Gastroesophageal sphincter (tissue), 4 donors: ENCODE data around the gene C1orf198. TPM values are rescaled to one million over a fixed set of nuclear protein-coding genes. Genes with fewer than 3 reads are reported as not detected.

ENCODE experiments used
- ATAC-seq: fragments of 150-250 bp; one replicate; pipeline ENCODE4 v1.9.1; 2016; ENCODE audit warnings: mild to moderate bottlenecking, moderate library complexity
- H3K27ac ChIP-seq, 4 donors: fragments of 200-600 bp; sonication (generic) in 3 of 4; 1 replicate in 3 of 4; 2 replicates in 1 of 4; pipeline ENCODE4 v1.5.1; 2016 to 2019
- H3K27me3 ChIP-seq: fragments of 200-600 bp; sonication (generic); one replicate; pipeline ENCODE4 v1.5.1; 2019
- H3K36me3 ChIP-seq, 2 donors: fragments of 200-600 bp; sonication (generic); one replicate each; pipeline ENCODE4 v1.5.1; 2019; ENCODE audit warnings: control low read depth in 1 of 2
- H3K4me1 ChIP-seq, 3 donors: fragments of 200-600 bp; sonication (generic); 1 replicate in 2 of 3; 2 replicates in 1 of 3; pipeline ENCODE4 v1.5.1; 2016 to 2019; ENCODE audit warnings: control low read depth in 2 of 3
- H3K4me3 ChIP-seq, 2 donors: fragments of 200-600 bp; sonication (generic); one replicate each; pipeline ENCODE4 v1.5.1; 2019; ENCODE audit warnings: mild to moderate bottlenecking in 1 of 2, moderate library complexity in 1 of 2
- H3K9me3 ChIP-seq, 3 donors: fragments of 200-600 bp; sonication (generic); one replicate each; pipeline ENCODE4 v1.5.1; 2017 to 2019; ENCODE audit warnings: control low read depth in 2 of 3
- CTCF ChIP-seq, 4 experiments: fragments of 200-600 bp in 2 of 4; fragments of 450-650 bp in 2 of 4; sonication (generic) in 1 of 4; IDR thresholded peaks; one replicate each; pipeline ENCODE4 v1.5.1; 2017 to 2019; ENCODE audit warnings: antibody characterized with exemption in 4 of 4, mild to moderate bottlenecking in 2 of 4, moderate library complexity in 2 of 4
- EP300 ChIP-seq: sonication (generic); formaldehyde crosslinking; IDR thresholded peaks from one replicate; pipeline ENCODE4 v1.6.1; 2017; ENCODE audit warnings: antibody characterized with exemption, mild to moderate bottlenecking
- POLR2A ChIP-seq, 2 donors: fragments of 450-650 bp; IDR thresholded peaks; one replicate each; pipeline ENCODE4 v1.6.1; 2017; ENCODE audit warnings: antibody characterized with exemption in 2 of 2, mild to moderate bottlenecking in 2 of 2, moderate library complexity in 1 of 2
- POLR2AphosphoS5 ChIP-seq: sonication (generic); formaldehyde crosslinking; IDR thresholded peaks from one replicate; pipeline ENCODE4 v1.6.1; 2017; ENCODE audit warnings: antibody characterized with exemption
- WGBS, 2 donors: methylation state at CpG; one replicate each; pipeline ENCODE4 v1.1.5; 2018; ENCODE audit warnings: low coverage in 1 of 2; 5-methylcytosine and 5-hydroxymethylcytosine counted together
- total RNA-seq, 4 donors: library from RNA; depleted of rRNA; stranded (reverse); fragments of >200 nt; gene quantifications; one replicate each; pipeline ENCODE4 v1.1.0, GENCODE V29; 2016

C1orf198 gene
- total RNA-seq, 4 donors from 2014 or later, result 115 to 219 (median 172) TPM

DNA sequence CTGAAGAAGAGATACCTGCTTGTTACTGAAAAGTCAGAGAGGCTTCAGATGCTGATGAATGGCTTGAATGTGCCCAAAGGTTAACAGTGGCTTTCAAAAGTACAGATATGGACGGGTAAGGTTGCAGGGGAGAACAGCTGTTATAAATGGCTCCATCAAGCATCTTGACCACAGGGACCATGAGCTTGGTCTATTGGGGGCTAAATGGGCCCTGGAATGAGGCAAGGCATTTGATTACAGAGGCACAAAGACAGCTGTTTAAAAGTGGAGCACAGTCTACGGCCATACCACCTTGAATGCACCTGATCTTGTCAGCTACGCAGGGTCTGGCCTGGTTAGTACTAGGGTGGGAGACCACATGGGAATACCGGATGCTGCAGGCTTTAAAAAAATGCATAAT, 48.3 kb downstream of the C1orf198 start:
- Histone ChIP-seq H3K4me3 (no peak overlapping the region), H3K36me3 (no peaks in the 10 kb centered on the region), H3K9me3 (no peaks in the 10 kb centered on the region), H3K4me1 (peaks cover 0 to 34% (median 13%) of the 10 kb centered on the region in 3 donors), H3K27me3 (no peaks in the 10 kb centered on the region), H3K27ac (no peak overlapping the region)
- TF ChIP-seq POLR2AphosphoS5 (no peak), EP300 (no peak), POLR2A (IDR thresholded peaks at IDR 0.05) (no peak), CTCF (IDR thresholded peaks at IDR 0.05) (no peak)
- ATAC-seq, result no peak
- 88 to 100% methylated on average over 1 to 4 of the region's 4 CpGs for WGBS, 2 donors

- peaks cover 0 to 23% (median 4%) of the 10 kb centered on the region in 3 donors for H3K4me1 ChIP-seq
- no peaks in the 10 kb centered on the region for H3K27me3 ChIP-seq
- no peak overlapping the region for H3K27ac ChIP-seq
- no peaks in the 10 kb centered on the region for H3K9me3 ChIP-seq
- 82 to 98% methylated on average over 2 to 6 of the region's 6 CpGs for WGBS, 2 donors
- no peak for ATAC-seq
- H3K36me3 ChIP-seq, result no peaks in the 10 kb centered on the region
- TF ChIP-seq POLR2AphosphoS5 (no peak), POLR2A (IDR thresholded peaks at IDR 0.05) (no peak), CTCF (IDR thresholded peaks at IDR 0.05) (no peak), EP300 (no peak)
- no peak overlapping the region for H3K4me3 ChIP-seq
Observed at GRCh38 chr1:230818901-230819300, 49.4 kb downstream of the C1orf198 start.

DNA sequence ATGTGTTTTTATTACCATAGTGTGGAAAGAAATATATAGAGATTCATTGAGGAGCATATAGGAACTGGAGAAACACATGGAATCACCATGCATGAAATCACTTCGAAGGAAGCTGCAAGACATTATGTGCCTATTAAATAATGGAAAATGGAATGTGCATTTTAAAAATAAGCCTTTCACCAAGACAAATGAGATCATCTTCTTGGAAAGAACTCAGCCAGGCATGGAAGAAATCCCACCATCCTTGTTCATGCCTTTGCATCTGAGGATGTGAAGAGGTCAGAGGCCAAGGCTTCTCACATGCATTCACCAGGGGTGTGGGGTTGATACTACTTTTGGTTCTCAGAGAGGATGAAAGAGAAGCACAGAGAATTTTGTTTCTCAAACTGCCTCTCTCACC, 50.0 kb downstream of the C1orf198 start:
- H3K4me3 ChIP-seq, result no peak overlapping the region
- H3K4me1 ChIP-seq, result peaks cover 0 to 18% (median 4%) of the 10 kb centered on the region in 3 donors
- WGBS, 2 donors, result 36 to 50% methylated on average over 1 of the region's 1 CpG
- H3K27ac ChIP-seq, result no peak overlapping the region
- H3K27me3 ChIP-seq, result no peaks in the 10 kb centered on the region
- no peaks in the 10 kb centered on the region for H3K9me3 ChIP-seq
- TF ChIP-seq CTCF (IDR thresholded peaks at IDR 0.05) (no peak), EP300 (no peak), POLR2A (IDR thresholded peaks at IDR 0.05) (no peak), POLR2AphosphoS5 (no peak)
- ATAC-seq, result no peak
- no peaks in the 10 kb centered on the region for H3K36me3 ChIP-seq

DNA sequence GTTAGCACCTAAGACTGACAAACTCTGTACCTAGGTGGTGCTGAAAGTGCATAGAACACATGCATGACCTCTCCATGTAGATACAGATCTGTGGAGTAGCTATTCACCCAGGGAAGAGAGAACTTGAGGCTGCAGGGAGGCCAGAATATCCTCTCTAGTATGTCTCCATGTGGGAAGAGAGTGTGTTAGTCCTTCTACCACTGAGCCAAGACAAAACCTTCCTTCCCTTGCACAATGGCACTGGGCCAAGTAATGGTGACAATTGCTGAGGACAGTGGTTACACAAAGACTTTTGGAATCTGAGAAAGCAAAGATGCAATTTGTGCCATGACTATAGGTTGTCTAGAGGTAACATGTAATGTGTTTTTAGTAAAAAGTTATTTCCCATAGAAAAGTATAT, 52.3 kb downstream of the C1orf198 start:
- TF ChIP-seq EP300, result no peak
- TF ChIP-seq POLR2A (IDR thresholded peaks at IDR 0.05), result no peak
- TF ChIP-seq POLR2AphosphoS5, result no peak
- no peak for TF ChIP-seq CTCF (IDR thresholded peaks at IDR 0.05)
- Histone ChIP-seq H3K4me3 (no peak overlapping the region), H3K4me1 (peaks cover 0 to 5% (median 0%) of the 10 kb centered on the region in 3 donors), H3K27me3 (no peaks in the 10 kb centered on the region), H3K27ac (no peak overlapping the region), H3K36me3 (no peaks in the 10 kb centered on the region), H3K9me3 (peaks cover 0 to 11% (median 0%) of the 10 kb centered on the region in 3 donors)
- no peak for ATAC-seq

DNA sequence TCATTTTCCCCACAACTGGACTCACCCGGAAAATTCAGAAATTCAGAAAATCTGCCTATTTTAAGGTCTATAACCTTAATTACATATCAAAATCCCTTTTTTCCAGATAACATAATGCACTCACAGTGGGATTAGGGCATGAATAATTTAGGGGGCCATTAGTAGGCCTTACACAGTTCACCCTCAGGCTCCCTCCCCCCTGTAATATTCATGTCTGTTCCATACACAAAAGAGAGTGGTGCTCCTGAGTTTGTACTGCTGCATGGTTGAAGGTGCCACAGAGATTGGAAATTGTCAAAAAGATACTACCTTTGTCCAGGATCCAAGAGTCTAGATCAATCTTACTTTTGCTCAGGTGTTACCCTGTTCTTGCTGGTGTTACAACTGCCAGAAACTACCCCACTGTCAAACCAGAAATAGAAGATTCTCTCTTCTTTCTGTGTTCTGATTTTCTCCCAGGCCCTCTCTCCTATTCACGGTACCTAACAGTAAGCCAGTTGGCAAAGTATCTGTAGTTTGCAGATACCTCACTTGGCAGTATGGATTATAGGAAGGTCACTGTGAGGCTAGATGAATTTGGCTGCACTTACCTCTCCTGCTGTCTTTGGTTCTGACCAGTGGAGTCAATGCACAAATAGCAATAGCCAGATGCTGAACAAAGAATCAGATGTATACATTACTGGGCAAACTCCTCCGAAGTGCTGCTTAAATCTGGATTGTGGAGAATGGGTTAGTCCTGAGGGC, 53.2 kb downstream of the C1orf198 start:
- TF ChIP-seq POLR2A (IDR thresholded peaks at IDR 0.05) (no peak), POLR2AphosphoS5 (no peak), EP300 (no peak), CTCF (IDR thresholded peaks at IDR 0.05) (no peak)
- Histone ChIP-seq H3K9me3 (peaks cover 0 to 11% (median 0%) of the 10 kb centered on the region in 3 donors), H3K4me3 (no peak overlapping the region), H3K36me3 (no peaks in the 10 kb centered on the region), H3K27ac (no peak overlapping the region), H3K27me3 (no peaks in the 10 kb centered on the region), H3K4me1 (peaks cover 0 to 5% (median 0%) of the 10 kb centered on the region in 3 donors)
- no peak for ATAC-seq
- WGBS, 2 donors, result 0 to 67% methylated on average over 1 to 3 of the region's 3 CpGs
